A549 (cell line): Measurements from ENCODE around the gene TSPO. TPM values are rescaled to one million over a fixed set of nuclear protein-coding genes. Genes with fewer than 3 reads are reported as not detected.

Experiments used
- ATAC-seq, 2 experiments: fragments of 200-7000 bp in 1 of 2; fragments of >200 bp in 1 of 2; cut with Nextera tagmentation in 1 of 2; cut with Tn5 transposase in 1 of 2; 3 replicates each; pipeline versions ENCODE4 v1.8.0 to v1.9.1; 2018 to 2020; ENCODE audit warnings: mild to moderate bottlenecking in 1 of 2, moderate library complexity in 1 of 2
- CTCF ChIA-PET: fragments of 300-600 bp; sonication (Branson Sonifier 250); formaldehyde crosslinking; extraction: SDS; loops from one replicate; lab custom pipeline; 2021; ENCODE audit warnings: antibody characterized with exemption, inconsistent platforms; lab: Yijun Ruan, JAX
- POLR2A ChIA-PET: fragments of 350-600 bp; formaldehyde crosslinking; extraction: SDS; loops from one replicate; lab custom pipeline; 2021; ENCODE audit warnings: antibody characterized with exemption, inconsistent platforms; lab: Yijun Ruan, JAX
- DNase-seq, 2 experiments: peaks; one replicate each; pipeline versions ENCODE4 v3.0.0 to v3.0.0-alpha.2; 2011 to 2016; ENCODE audit warnings: low read depth in 1 of 2, low spot score in 1 of 2
- FAIRE-seq: peaks from 2 replicates; lab custom pipeline; 2011; peaks lifted over from hg19 to GRCh38; lab: Jason Lieb, UNC
- H3K27ac ChIP-seq, 2 experiments: fragments of >200 bp; sonication (Bioruptor Twin); formaldehyde crosslinking; 3 replicates each; pipeline ENCODE4 v1.5.1; 2016 to 2017
- H3K4me1 ChIP-seq: fragments of >200 bp; sonication (Bioruptor Twin); formaldehyde crosslinking; 3 replicates; pipeline ENCODE4 v1.6.1; 2016
- H3K4me2 ChIP-seq: fragments of >200 bp; sonication (Bioruptor Twin); formaldehyde crosslinking; 3 replicates; pipeline ENCODE4 v1.6.1; 2016
- H3K4me3 ChIP-seq: fragments of >200 bp; sonication (Bioruptor Twin); formaldehyde crosslinking; 3 replicates; pipeline ENCODE4 v1.5.1; 2016
- H3K9me3 ChIP-seq: fragments of >200 bp; sonication (Bioruptor Twin); formaldehyde crosslinking; 3 replicates; pipeline ENCODE4 v1.6.1; 2016
- CBX2 ChIP-seq: fragments of 200-600 bp; sonication (generic); IDR thresholded peaks from 2 replicates; pipeline ENCODE4 v1.6.1; 2016; ENCODE audit warnings: low read depth, mild to moderate bottlenecking, borderline replicate concordance
- CBX8 ChIP-seq: fragments of 200-600 bp; sonication (generic); IDR thresholded peaks from 2 replicates; pipeline ENCODE4 v1.6.1; 2016
- CHD2 ChIP-seq: fragments of 150-350 bp; IDR thresholded peaks from 2 replicates; pipeline ENCODE4 v1.6.1; 2014; ENCODE audit warnings: low read length; ENCODE audit not compliant: partially characterized antibody
- E2F6 ChIP-seq: IDR thresholded peaks from 2 replicates; pipeline ENCODE4 v1.6.1; 2012; ENCODE audit warnings: low read depth, borderline replicate concordance
- EHMT2 ChIP-seq: fragments of 200-600 bp; sonication (generic); IDR thresholded peaks from 2 replicates; pipeline ENCODE4 v1.6.1; 2016; ENCODE audit warnings: antibody characterized with exemption, low read depth, mild to moderate bottlenecking, moderate library complexity
- EP300 ChIP-seq, 2 experiments: fragments of >200 bp; sonication (Bioruptor Twin); formaldehyde crosslinking; IDR thresholded peaks; 2 replicates in 1 of 2; 3 replicates in 1 of 2; pipeline ENCODE4 v1.6.1; 2016 to 2017
- ESRRA ChIP-seq: fragments of 150-350 bp; IDR thresholded peaks from 2 replicates; pipeline ENCODE4 v1.6.1; 2014; ENCODE audit warnings: mild to moderate bottlenecking, low read length, borderline replicate concordance
- HDAC2 ChIP-seq: fragments of 200-600 bp; sonication (generic); IDR thresholded peaks from 2 replicates; pipeline ENCODE4 v1.6.1; 2016
- HOXA7 ChIP-seq: fragments of 250-450 bp; sonication (Bioruptor Pico); IDR thresholded peaks from 2 replicates; pipeline ENCODE4 v1.5.0; 2020; ENCODE audit warnings: mild to moderate bottlenecking, moderate library complexity
- HOXB5 ChIP-seq: fragments of 250-450 bp; sonication (Bioruptor Pico); IDR thresholded peaks from 2 replicates; pipeline ENCODE4 v1.5.0; 2020; ENCODE audit warnings: mild to moderate bottlenecking, moderate library complexity
- JUN ChIP-seq, 2 experiments: fragments of >200 bp; sonication (Bioruptor Twin); formaldehyde crosslinking; IDR thresholded peaks; 2 replicates in 1 of 2; 3 replicates in 1 of 2; pipeline ENCODE4 v1.6.1; 2016 to 2017
- JUNB ChIP-seq: fragments of >200 bp; sonication (Bioruptor Twin); formaldehyde crosslinking; IDR thresholded peaks from 2 replicates; pipeline ENCODE4 v1.6.1; 2016
- KDM1A ChIP-seq: fragments of 200-600 bp; sonication (generic); IDR thresholded peaks from 2 replicates; pipeline ENCODE4 v1.6.1; 2016; ENCODE audit warnings: low read depth, mild to moderate bottlenecking
- MAZ ChIP-seq: fragments of 150-350 bp; IDR thresholded peaks from 2 replicates; pipeline ENCODE4 v1.6.1; 2014; ENCODE audit warnings: antibody characterized with exemption, low read depth, low read length, borderline replicate concordance
- NFE2L2 ChIP-seq: fragments of 150-350 bp; conservative IDR thresholded peaks from 2 replicates; pipeline ENCODE4 v1.6.1; 2014; ENCODE audit warnings: low read length
- NPAS2 ChIP-seq: fragments of 250-450 bp; sonication (Bioruptor Pico); IDR thresholded peaks from 2 replicates; pipeline ENCODE4 v1.8.0; 2022; ENCODE audit warnings: mild to moderate bottlenecking, moderate library complexity, borderline replicate concordance
- NR3C1 ChIP-seq: fragments of >200 bp; sonication (Bioruptor Twin); formaldehyde crosslinking; IDR thresholded peaks from 3 replicates; pipeline ENCODE4 v1.6.1; 2017
- POLR2A ChIP-seq: IDR thresholded peaks from 2 replicates; pipeline ENCODE4 v1.6.1; 2012; ENCODE audit warnings: mild to moderate bottlenecking, low read length
- RAD21 ChIP-seq, 2 experiments: fragments of >200 bp in 1 of 2; sonication (Bioruptor Twin) in 1 of 2; formaldehyde crosslinking in 1 of 2; IDR thresholded peaks in 1 of 2; conservative IDR thresholded peaks in 1 of 2; 2 replicates in 1 of 2; 3 replicates in 1 of 2; pipeline ENCODE4 v1.6.1; 2012 to 2018; ENCODE audit warnings: inconsistent platforms in 1 of 2
- RCOR1 ChIP-seq: fragments of 150-350 bp; IDR thresholded peaks from 2 replicates; pipeline ENCODE4 v1.6.1; 2014; ENCODE audit warnings: antibody characterized with exemption, low read length, low read depth
- RFX5 ChIP-seq: fragments of 450-650 bp; IDR thresholded peaks from 2 replicates; pipeline ENCODE4 v1.7.1; 2014; ENCODE audit warnings: antibody characterized with exemption, mild to moderate bottlenecking, moderate library complexity
- ZC3H11A ChIP-seq: fragments of 450-650 bp; IDR thresholded peaks from 2 replicates; pipeline ENCODE4 v1.6.1; 2014; ENCODE audit warnings: antibody characterized with exemption, mild to moderate bottlenecking
- ZFP36 ChIP-seq: fragments of 450-650 bp; IDR thresholded peaks from 2 replicates; pipeline ENCODE4 v1.6.1; 2014; ENCODE audit warnings: borderline replicate concordance; ENCODE audit not compliant: partially characterized antibody
- WGBS: methylation state at CpG from one replicate; pipeline ENCODE4 v1.1.6; 2017; ENCODE audit errors: missing lambda C conversion rate; 5-methylcytosine and 5-hydroxymethylcytosine counted together
- polyA plus RNA-seq, 4 experiments: library from polyadenylated mRNA; depleted of rRNA in 3 of 4; stranded (reverse); fragments of >200 nt; fragmentation: RNase III in 1 of 4; extraction: RNeasy Plus Mini Kit Qiagen cat#74134 plus additional on column Dnase treatment in 1 of 4; gene quantifications; 2 replicates in 3 of 4; 3 replicates in 1 of 4; pipeline ENCODE4 v1.2.3, GENCODE V29; 2011 to 2017
- TF ChIP-seq, protein P1 (sequence below): fragments of 150-350 bp; IDR thresholded peaks from 2 replicates; pipeline ENCODE4 v1.6.1; 2014; ENCODE audit warnings: low read depth, mild to moderate bottlenecking, low read length
- TF ChIP-seq, protein P2 (sequence below): IDR thresholded peaks from 2 replicates; pipeline ENCODE4 v1.6.1; 2012

TSPO gene
- polyA plus RNA-seq, 2 of the 4 experiments (the other 2 are of a cell fraction): 43.2 to 94.4 TPM

- Histone ChIP-seq H3K27ac (no peak overlapping the region), H3K4me3 (no peak overlapping the region), H3K4me2 (no peak overlapping the region), H3K9me3 (no peaks in the 10 kb centered on the region), H3K4me1 (no peaks in the 10 kb centered on the region; the same call in 2 of the 3 replicates)
- DNase-seq: peak in 1 of 2 experiments; percentile 22
- WGBS: 84% methylated on average over 5 of the region's 18 CpGs
- no peak for FAIRE-seq
- POLR2A ChIA-PET: no interaction called here
- peak; percentile 36 to 51; a peak in 4 of 6 replicates for ATAC-seq
- CTCF ChIA-PET: no interaction called here
- no peak for TF ChIP-seq MAZ
- no peak for TF ChIP-seq HOXB5
- TF ChIP-seq HDAC2: no peak
Observed at GRCh38 chr22:43159484-43160178, 8.3 kb downstream of the TSPO start.

GRCh38 chr22:43160497-43161126, 9.3 kb downstream of the TSPO start:
- no peaks in the 10 kb centered on the region; the same call in 2 of the 3 replicates for H3K4me1 ChIP-seq
- no peak overlapping the region for H3K27ac ChIP-seq
- 91% methylated on average over 7 of the region's 8 CpGs for WGBS
- CTCF ChIA-PET: interaction anchor here (0.8 kb wide), 1 partner anchor 70 kb away, joined by 4 read pairs; no protein-coding TSS in a partner anchor
- no peak overlapping the region for H3K4me3 ChIP-seq
- ATAC-seq (no peak), DNase-seq (no peak), FAIRE-seq (no peak)
- POLR2A ChIA-PET: no interaction called here
- H3K9me3 ChIP-seq: no peaks in the 10 kb centered on the region
- no peak overlapping the region for H3K4me2 ChIP-seq
- TF ChIP-seq NR3C1: no peak
- peak; percentile 69; the same call in 1 of the 2 replicates for TF ChIP-seq KDM1A
- no peak for TF ChIP-seq MAZ
- TF ChIP-seq ZFP36: peak; percentile 71

DNA sequence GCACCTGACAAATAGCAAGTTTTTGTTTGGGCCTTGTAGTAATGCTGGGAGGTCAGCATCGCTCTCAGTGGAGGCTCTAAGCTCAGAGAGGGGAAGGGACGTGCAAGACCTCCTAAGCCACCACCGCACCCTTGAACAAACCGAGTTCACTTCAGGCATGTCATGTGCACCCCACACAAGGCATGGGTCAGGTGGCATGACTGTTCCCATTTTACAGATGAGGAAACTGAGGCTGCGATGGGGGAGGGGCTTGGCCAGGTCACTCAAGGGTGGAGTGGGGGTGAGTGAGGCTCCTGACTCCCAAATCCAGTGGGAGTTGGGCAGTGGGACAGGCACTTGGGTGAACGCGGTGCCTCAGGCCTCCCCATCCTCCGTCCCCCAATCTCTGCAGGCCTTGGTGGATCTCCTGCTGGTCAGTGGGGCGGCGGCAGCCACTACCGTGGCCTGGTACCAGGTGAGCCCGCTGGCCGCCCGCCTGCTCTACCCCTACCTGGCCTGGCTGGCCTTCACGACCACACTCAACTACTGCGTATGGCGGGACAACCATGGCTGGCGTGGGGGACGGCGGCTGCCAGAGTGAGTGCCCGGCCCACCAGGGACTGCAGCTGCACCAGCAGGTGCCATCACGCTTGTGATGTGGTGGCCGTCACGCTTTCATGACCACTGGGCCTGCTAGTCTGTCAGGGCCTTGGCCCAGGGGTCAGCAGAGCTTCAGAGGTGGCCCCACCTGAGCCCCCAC, 11.2 kb downstream of the TSPO start:
- CTCF ChIA-PET: no interaction called here

GRCh38 chr22:43163241-43163795, 12.0 kb downstream of the TSPO start:
- no peak overlapping the region for H3K4me2 ChIP-seq
- no peaks in the 10 kb centered on the region for H3K4me1 ChIP-seq
- FAIRE-seq: no peak
- no peak; a peak in 1 of 6 replicates for ATAC-seq
- DNase-seq: no peak
- POLR2A ChIA-PET: no interaction called here
- H3K27ac ChIP-seq: no peak overlapping the region
- no CpG with 5 or more reads among the region's 18 CpGs for WGBS
- H3K9me3 ChIP-seq: no peaks in the 10 kb centered on the region
- CTCF ChIA-PET: interaction anchor here (0.7 kb wide), 1 partner anchor 9 kb away, joined by 3 read pairs; no protein-coding TSS in a partner anchor
- H3K4me3 ChIP-seq: no peak overlapping the region
- TF ChIP-seq, protein P1, sequence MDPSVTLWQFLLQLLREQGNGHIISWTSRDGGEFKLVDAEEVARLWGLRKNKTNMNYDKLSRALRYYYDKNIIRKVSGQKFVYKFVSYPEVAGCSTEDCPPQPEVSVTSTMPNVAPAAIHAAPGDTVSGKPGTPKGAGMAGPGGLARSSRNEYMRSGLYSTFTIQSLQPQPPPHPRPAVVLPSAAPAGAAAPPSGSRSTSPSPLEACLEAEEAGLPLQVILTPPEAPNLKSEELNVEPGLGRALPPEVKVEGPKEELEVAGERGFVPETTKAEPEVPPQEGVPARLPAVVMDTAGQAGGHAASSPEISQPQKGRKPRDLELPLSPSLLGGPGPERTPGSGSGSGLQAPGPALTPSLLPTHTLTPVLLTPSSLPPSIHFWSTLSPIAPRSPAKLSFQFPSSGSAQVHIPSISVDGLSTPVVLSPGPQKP: no peak
- TF ChIP-seq HOXB5: no peak
- no peak for TF ChIP-seq E2F6
- no peak for TF ChIP-seq JUN (IDR thresholded peaks at IDR 0.05)
- TF ChIP-seq CHD2: no peak
- no peak for TF ChIP-seq JUNB
- no peak for TF ChIP-seq EP300 (IDR thresholded peaks at IDR 0.05)
- TF ChIP-seq NFE2L2: no peak
- no peak for TF ChIP-seq RAD21 (conservative IDR thresholded peaks at IDR 0.05 in 1 of 2, IDR thresholded peaks at IDR 0.05 in 1 of 2)
- TF ChIP-seq HDAC2: no peak
- TF ChIP-seq NPAS2 (CRISPR knock-in tag): no peak
- TF ChIP-seq ZC3H11A: no peak
- TF ChIP-seq, protein P2, sequence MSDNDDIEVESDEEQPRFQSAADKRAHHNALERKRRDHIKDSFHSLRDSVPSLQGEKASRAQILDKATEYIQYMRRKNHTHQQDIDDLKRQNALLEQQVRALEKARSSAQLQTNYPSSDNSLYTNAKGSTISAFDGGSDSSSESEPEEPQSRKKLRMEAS: no peak
- no peak for TF ChIP-seq HOXA7
- TF ChIP-seq RCOR1: no peak
- TF ChIP-seq CBX8: no peak
- no peak for TF ChIP-seq POLR2A

More for the DNA sequence above, 11.2 kb downstream of the TSPO start:
- no peak overlapping the region for H3K4me3 ChIP-seq
- WGBS: 100% methylated on average over 8 of the region's 24 CpGs
- no peak for DNase-seq
- H3K4me1 ChIP-seq: no peaks in the 10 kb centered on the region
- no peak for ATAC-seq
- FAIRE-seq: no peak
- POLR2A ChIA-PET: no interaction called here
- no peak overlapping the region for H3K27ac ChIP-seq
- H3K4me2 ChIP-seq: no peak overlapping the region
- no peak for TF ChIP-seq ESRRA
- TF ChIP-seq CHD2: no peak
- TF ChIP-seq RFX5: no peak
- TF ChIP-seq EHMT2: no peak
- no peak for TF ChIP-seq HOXA7
- TF ChIP-seq CBX2: no peak
- no peaks in the 10 kb centered on the region for H3K9me3 ChIP-seq
